BJ (cell line): Measurements from ENCODE around the gene UBE2N. TPM values are rescaled to one million over a fixed set of nuclear protein-coding genes. Genes with fewer than 3 reads are reported as not detected.
A peak's percentile ranks its signal among the peaks of the same experiment; 100 is the strongest.

ENCODE experiments used
- CTCF ChIA-PET: fragments of 350-600 bp; formaldehyde crosslinking; extraction: SDS; loops from one replicate; lab custom pipeline; 2021; ENCODE audit warnings: antibody characterized with exemption, inconsistent platforms; lab: Yijun Ruan, JAX
- POLR2A ChIA-PET: fragments of 300-600 bp; sonication (Branson Sonifier 250); formaldehyde crosslinking; extraction: SDS; loops from one replicate; lab custom pipeline; 2021; ENCODE audit warnings: antibody characterized with exemption; lab: Charles Lee
- DNase-seq: peaks from one replicate; pipeline ENCODE4 v3.0.0-alpha.2; 2011; ENCODE audit warnings: low read depth
- H3K27me3 ChIP-seq: 2 replicates; pipeline ENCODE4 v1.6.0; 2011; ENCODE audit warnings: low read length; ENCODE audit not compliant: control insufficient read depth, insufficient read depth
- H3K36me3 ChIP-seq: 2 replicates; pipeline ENCODE4 v1.5.1; 2011; ENCODE audit warnings: low read length; ENCODE audit not compliant: control insufficient read depth, insufficient read depth
- H3K4me3 ChIP-seq: 2 replicates; pipeline ENCODE4 v1.5.1; 2011; ENCODE audit warnings: low read depth, mild to moderate bottlenecking, control low read depth, low read length
- CTCF ChIP-seq: IDR thresholded peaks from 2 replicates; pipeline ENCODE4 v1.5.1; 2011; ENCODE audit warnings: low read depth, mild to moderate bottlenecking, control low read depth, inconsistent platforms, low read length, moderate library complexity; ENCODE audit not compliant: insufficient read depth
- polyA plus RNA-seq: library from polyadenylated mRNA; depleted of rRNA; stranded (reverse); fragments of >200 nt; gene quantifications from 2 replicates; pipeline ENCODE4 v1.2.3, GENCODE V29; 2011

The UBE2N gene
- polyA plus RNA-seq, 1 experiment: 182 TPM

GRCh38 chr12:93456077-93456476 lies 14.3 kb upstream of the UBE2N start:
- TF ChIP-seq CTCF: no peak
- H3K36me3 ChIP-seq: no peaks in the 10 kb centered on the region
- H3K27me3 ChIP-seq: no peaks in the 10 kb centered on the region
- DNase-seq: no peak
- no peak overlapping the region for H3K4me3 ChIP-seq
- ChIA-PET POLR2A (no interaction called here), CTCF (no interaction called here)

GRCh38 chr12:93453633-93454032 lies 11.9 kb upstream of the UBE2N start:
- no peak for TF ChIP-seq CTCF
- ChIA-PET POLR2A (no interaction called here), CTCF (interaction anchor here (0.6 kb wide), 1 partner anchor 27 kb away, joined by 3 read pairs; no protein-coding TSS in a partner anchor)
- no peak overlapping the region for H3K4me3 ChIP-seq
- no peaks in the 10 kb centered on the region for H3K36me3 ChIP-seq
- DNase-seq: peak; percentile 19
- H3K27me3 ChIP-seq: no peaks in the 10 kb centered on the region

GRCh38 chr12:93451423-93452158 lies 9.8 kb upstream of the UBE2N start:
- no peaks in the 10 kb centered on the region for H3K36me3 ChIP-seq

GRCh38 chr12:93449277-93449676 lies 7.5 kb upstream of the UBE2N start:
- POLR2A ChIA-PET: no interaction called here
- no peak for DNase-seq
- Histone ChIP-seq H3K4me3 (no peak overlapping the region), H3K36me3 (no peaks in the 10 kb centered on the region), H3K27me3 (no peaks in the 10 kb centered on the region)
- no peak for TF ChIP-seq CTCF
- CTCF ChIA-PET: interaction anchor here (1.2 kb wide), 1 partner anchor 30 kb away, joined by 4 read pairs; no protein-coding TSS in a partner anchor

More at GRCh38 chr12:93451423-93452158, 9.8 kb upstream of the UBE2N start:
- ChIA-PET POLR2A (no interaction called here), CTCF (interaction anchor here (0.7 kb wide), 1 partner anchor 29 kb away, joined by 4 read pairs; no protein-coding TSS in a partner anchor)
- DNase-seq: no peak
- Histone ChIP-seq H3K27me3 (no peaks in the 10 kb centered on the region), H3K4me3 (no peak overlapping the region)
- TF ChIP-seq CTCF: no peak

- CTCF ChIA-PET: no interaction called here
- Histone ChIP-seq H3K27me3 (no peaks in the 10 kb centered on the region), H3K36me3 (no peaks in the 10 kb centered on the region), H3K4me3 (no peak overlapping the region)
- POLR2A ChIA-PET: no interaction called here
- no peak for TF ChIP-seq CTCF
- DNase-seq: no peak
Observed at GRCh38 chr12:93448796-93449195, 7.0 kb upstream of the UBE2N start.
